Stimulated activated naive CD4-positive, alpha-beta T cell (primary cell): ENCODE results near the gene PPY.
"Not testable (repeated sequence)": the region's sequence is repeated elsewhere in the genome, so short reads cannot be mapped to it uniquely, and the experiment has no call there.

ENCODE experiments used
- DNase-seq, 6 experiments: peaks; one replicate each; lab custom pipeline; 2025; lab: John Stamatoyannopoulos, UW

Gene PPY

DNA sequence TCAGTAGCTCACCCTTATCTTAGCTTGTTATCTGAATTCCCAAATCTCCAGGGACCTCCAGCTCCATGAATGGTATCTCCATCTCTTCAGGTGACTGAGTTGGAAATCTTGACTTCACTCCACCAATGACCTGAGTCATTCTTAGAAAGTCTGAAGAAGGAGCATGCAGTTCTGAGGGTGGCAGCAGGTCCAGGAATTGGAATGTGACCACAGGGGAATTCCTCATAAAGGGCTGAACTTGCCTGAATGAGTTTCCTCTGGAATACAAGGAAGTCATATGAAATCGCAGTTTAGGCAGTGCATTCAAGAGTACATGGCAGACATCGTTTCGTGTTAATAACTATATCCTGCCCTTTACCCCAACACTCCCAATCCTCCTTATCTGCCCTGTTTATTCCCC lies 24.0 kb upstream of the PPY start:
- no peak for DNase-seq

DNA sequence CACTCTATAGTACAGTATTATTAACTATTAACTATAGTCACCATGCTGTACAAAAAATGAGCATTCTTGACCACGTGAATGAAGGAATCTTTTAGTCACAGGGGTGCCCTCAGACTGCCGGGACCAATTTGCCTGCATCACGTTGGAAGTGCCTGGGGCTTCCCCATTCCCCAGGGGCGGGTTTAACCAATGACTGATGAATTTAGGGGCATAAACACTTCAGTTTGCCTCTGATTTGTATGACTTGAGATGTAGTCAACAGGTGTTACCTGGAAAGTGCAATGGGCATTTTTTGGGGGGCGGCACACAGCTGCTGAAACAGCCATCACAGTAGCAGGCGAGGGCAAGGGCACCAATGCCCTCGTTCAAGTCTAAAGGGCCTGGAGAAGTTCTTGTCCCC lies 20.2 kb upstream of the PPY start:
- no peak for DNase-seq

DNA sequence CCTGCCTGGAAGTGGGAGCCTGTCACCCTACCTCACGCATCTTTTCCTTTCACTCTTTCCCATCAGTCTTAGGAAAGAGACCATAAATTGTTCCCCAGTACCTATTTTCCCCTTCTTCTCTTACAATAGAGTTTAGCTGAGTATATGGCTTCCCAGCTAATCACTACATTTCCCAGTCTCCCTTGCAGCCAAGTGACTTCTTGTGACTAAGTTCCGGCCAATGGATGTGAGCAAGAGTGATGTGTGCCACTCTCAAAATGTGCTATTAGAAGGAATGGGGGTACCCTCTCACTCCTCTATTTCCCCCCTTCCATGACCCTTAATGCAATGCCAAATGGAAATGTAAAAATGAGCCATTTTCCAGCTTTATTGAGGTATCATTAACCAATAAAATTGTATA lies 19.7 kb upstream of the PPY start:
- no peak for DNase-seq

DNA sequence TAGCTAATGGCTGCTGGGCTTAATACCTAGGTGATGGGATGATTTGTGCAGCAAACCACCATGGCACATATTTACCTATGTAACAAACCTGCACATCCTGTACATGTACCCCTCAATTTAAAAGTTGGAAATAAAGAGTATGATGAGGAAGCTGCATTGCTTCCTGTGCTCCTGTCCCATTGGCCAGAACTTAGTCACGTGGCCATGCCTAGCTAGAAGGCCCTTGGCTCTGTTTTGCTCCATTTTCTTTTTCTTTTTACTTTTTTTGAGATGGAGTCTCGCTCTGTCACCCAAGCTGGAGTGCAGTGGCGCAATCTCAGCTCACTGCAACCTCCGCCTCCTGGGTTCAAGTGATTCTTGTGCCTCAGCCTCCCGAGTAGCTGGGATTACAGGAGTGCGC lies 19.0 kb upstream of the PPY start:
- not testable (repeated sequence) for DNase-seq

DNA sequence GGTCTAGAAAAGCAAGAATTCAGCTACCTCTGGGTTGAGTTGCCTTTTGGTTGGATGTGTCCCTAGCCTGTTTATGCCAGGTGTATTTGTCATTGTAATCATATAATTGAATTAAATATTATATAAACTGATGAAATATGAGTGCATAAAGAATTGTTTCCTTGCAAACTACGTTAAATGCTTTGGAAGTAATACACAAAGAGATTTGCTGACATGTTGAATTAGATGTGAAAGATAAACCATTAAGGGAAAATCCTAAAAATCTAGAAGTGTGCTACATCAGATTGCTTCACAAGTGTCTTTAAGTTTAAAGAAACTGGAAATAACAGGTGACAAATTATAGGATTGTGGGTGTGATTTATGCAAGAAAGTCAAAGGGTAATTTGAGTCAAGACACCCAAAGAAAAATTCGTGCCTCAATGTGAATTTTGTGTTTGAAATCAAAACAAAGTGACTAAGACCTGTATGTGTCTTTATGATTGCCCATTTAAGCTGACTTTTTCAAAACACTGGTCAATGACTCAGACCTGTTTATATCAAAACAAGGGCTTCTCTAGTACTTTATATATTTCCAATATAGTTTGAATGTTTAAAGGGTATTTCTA lies 16.6 kb upstream of the PPY start:
- no peak for DNase-seq

DNA sequence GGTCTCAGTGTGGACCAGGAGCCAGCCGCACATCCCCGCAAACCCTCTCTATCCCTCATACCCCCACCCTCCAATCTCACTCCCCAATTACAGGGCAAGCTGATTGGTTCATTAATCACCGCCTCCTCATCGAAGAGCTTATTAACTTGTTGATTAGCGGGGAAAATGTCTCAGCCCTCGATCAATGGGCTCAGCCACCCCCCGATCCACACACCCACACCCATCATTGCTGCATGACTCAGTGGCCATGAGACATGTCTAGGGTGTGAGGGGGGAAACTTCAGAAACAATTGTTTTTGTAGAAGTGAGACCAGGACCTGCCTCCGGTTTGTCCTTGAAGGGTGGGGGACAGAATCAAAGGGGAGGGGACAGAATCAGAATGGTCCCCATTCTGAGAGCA lies 13.9 kb upstream of the PPY start:
- no peak for DNase-seq

DNA sequence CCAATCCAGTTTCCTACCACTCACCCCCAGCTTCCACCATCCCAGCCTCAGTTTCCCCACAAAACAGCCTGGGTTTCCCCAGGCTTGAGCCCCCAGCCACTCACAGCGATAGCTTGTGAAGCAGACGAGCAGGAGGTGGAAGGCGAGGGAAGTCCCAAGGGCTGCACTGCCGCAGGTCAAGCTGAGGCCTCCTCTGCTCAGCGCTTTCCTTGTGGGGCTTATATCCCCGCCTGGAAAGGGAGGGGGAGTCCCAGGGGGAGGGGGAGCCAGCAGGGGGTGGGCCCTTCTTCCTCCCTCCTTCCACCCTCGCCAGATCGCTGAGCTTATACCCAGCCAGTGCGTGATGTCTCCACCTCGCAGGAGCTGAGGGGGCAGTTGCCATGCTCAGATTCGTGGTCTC lies 11.5 kb upstream of the PPY start, which contains the start of gene PYY:
Gene PYY, minus strand, starts transcription at position 195 of the 400 bp plus-strand sequence. CDS start 457 bp downstream, outside the sequence.
- no peak for DNase-seq

DNA sequence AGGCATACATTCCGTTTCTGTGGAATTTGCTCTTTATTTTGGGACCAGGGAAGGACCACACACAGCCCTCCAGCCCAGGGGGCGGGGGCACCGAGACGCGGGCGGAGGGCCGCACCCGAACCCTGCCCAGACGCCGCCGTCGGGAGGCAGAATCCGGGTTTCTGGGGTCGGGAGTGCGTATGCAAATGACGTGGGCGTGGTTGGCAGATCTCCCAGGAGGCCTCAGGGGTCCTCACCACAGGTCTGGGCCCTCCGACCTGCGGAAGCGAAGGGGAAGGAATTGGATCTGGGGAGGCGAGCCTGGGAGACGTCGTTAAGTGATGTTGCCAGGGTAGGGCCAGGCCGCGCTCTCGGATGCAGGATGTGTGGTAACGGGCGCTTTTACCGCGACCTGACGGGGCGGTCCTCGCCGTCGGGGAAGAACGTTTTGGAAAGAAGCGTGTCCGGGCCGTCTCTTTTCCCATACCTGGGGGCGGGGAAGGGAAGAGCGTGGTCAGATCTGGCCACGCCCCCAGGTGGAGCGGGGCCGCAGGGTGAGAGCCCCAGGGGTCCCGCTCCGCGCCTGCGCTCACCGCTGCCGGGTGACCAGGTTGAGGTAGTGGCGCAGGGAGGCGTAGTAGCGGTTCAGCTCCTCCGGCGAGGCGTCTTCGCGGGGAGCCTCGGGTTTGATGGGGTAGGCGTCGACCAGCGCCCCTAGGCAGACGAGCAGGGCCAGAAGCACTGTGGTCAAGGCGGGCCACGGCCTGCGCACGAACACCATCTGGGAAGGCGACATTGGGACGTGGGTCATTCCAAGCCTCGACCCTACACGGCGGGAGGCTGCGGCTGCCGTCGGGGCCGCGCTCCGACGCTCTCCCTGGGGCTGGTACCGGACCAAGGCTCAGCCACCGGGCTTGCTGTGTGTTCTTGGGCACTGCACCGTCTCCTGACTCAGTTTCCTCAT lies 10.7 kb upstream of the PPY start:
- no peak for DNase-seq

DNA sequence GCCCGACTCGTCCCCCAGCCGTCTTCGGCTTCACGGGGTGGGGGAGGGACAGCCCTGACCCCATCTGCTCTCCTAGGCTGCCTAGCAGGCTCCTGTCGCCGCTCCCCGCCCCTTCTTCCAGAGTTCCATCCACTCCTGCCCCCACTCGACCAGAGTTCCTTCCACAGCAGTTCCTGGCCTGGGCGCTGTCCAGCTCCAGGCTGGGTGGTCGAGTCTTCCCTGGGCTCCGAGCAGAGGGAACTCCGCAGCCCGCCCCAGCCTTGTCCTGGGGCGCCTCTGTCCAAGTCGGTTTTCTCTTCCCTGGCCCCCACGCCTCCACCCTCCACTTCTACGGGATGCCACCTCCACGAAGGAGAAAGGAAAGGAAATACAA lies 10.1 kb upstream of the PPY start:
- no peak for DNase-seq

DNA sequence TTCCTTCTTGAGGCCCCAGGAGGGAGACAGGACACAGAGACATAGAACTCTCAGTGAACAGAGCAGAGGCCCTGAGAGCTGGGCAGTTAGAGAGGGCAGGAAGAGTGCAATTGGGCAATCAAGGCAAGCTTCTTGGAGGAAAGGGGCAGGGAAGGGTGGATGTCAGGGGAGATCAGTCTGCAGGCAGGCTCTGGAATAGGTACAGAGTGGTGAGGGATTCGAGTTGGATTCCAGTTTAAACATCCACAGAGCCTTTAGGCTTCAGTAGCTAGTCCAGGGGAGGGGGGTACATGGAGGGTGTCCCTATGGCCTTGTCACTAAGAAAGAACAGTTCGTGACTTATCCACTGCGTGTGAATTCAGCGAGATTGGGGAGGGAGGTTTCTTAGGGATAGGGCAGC lies 9.5 kb upstream of the PPY start:
- DNase-seq = no peak

DNA sequence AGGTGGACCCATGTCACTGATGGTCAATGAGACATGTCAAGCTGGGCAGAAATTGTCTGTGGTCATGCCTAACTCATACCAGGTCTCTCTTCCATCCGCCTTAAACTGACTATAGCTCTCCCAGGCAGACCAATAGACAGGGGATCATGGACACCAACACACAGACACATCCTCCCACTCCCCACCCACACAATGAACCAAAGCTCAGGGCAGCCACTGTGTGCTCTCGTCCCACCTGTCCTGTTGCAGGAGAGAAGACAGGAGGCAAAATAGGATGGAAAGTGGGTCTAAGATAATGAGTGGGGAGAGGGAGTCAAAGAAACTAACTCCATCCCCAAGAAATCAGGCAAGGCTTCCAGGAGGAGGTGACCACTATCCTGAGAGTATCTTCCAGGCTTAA lies 8.3 kb upstream of the PPY start:
- DNase-seq = no peak

DNA sequence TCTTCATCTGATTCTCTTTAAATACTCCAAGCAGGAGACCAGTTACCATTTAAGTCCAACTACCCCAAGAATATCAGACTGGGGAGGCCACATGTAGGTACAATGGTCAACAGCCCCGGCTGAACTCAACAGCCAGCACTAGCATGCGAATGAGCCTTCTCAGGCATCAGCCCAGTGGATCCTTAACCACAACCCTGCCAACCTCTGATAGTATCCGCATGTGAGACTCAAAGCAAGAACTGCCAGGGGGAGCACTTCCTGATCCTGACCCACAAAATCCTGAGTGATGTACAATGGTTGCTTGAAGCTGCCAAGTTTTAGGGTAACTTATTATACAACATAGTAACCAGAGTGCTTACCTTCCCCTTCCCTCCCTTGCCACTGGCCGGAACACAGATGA lies 7.5 kb upstream of the PPY start:
- no peak for DNase-seq

DNA sequence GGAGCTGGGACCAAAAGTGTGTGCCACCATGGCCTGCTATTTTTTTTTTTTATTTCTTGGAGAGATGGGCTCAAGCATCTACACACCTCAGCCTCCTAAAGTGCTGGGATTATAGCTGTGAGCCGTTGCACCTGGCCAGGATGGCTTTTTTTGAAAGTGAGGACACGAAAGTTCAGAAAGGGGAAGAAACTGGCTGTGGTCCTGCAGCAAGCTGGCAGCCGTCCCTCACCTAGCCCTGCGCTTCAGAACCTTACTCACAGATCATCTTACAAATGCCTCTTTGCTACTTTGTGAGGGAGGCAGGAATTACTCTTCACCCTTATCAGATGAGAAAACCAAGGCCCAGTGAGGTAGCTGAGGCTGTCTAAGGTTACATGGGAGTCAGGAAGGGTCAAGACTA lies 4.5 kb upstream of the PPY start:
- no peak for DNase-seq

DNA sequence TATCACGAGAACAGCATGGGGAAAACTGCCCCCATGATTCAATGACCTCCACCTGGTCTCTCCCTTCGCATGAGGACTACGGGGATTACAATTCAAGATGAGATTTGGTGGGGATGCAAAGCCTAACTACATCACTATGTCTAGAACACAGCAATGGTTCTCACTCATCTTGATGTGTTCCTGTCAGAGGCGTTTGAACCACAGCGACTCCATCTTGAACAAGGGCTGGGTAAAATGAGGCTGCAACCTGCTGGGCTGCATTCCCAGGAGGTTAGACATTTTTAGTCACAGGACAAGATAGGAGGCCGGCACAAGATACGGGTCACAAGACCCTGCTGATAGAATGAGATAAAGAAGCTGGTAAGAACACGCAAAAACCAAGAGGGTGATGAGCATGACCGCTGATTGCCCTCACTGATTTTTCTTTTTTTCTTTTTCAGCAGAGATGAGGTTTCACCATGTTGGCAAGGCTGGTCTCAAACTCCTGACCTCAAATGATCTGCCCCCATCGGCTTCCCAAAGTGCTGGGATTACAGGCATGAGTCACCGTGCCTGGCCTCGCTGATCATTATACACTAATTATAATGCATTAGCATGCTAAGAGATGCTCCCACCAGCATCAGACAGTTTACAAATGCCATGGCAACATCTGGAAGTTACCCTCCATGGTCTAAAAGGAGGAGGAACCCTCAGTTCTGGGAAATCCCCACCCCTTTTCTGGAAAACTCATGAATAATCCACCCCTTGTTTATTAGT lies 3.0 kb upstream of the PPY start:
- no peak for DNase-seq

DNA sequence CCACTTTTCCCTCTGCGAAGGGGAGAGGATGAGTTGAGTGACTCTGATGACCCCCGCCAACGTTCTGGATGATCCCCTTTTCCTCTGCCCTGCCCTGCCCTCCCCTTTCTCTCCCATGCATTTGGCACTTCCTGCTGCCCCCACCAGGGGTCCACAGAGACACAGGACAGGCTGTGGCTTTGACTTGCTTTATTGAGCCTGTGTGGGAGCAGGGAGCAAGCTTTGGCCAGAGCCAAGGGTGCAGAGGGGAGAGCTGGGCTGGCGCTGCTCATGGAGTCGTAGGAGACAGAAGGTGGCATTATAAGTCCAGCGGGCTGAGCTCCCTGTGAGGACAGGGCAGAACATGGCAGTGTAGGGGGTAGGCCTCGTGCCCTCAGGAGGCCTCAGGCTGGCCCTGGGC lies 1.6 kb downstream of the PPY start:
- no peak for DNase-seq

DNA sequence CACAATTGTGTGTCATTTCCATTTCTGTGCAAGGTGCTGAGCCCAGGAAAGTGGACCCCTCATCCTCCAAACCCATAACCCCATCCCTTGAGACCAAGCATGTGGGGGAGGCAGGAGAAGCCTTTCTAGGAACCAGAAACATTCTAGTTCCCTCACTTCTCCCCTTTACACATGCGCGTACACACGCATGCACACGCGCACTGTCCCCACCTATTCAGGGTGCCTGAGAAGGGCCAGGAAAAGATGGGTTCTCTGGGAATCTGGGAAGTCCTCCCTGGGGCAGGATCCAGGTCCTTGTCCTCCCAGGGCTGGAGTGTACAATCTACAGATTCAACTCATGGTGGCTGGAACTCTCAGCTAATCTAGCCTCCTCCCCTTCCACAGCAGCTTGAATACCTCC lies 2.4 kb downstream of the PPY start:
- no peak for DNase-seq

DNA sequence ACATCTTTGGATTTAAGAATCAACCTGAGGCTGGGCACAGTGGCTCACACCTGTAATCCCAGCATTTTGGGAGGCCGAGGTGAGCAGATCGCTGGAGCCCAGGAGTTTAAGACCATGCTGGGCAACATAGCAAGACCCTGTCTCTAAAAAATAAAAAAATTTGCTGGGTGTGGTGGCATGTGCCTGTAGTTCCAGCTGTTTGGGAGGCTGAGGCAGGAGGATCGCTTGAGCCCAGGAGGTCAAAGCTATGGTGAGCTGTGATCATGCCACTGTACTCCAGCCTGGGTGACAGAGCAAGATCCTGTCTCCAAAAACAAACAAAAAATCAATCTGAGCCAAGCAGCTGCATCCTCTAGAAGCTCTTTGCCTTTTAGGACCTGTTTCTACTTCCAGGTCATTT lies 2.8 kb downstream of the PPY start:
- not testable (repeated sequence) for DNase-seq

DNA sequence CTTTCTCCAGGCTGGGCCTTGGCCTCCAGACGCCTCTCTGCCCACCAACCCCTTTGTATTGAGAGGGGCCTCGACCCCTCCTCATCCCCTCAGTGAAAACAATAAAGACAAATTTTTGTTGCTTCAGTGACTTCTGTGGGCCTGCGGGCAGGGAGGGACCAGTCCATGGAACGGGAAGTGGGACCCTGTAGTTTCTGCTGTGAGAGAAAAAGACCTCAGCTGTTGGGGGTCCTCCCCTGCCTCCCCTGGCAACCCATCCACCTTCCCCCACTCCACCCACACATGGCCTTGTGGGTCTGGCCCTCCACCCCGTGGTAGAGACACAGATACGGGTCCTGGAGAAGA lies 3.5 kb downstream of the PPY start:
- DNase-seq = no peak

DNA sequence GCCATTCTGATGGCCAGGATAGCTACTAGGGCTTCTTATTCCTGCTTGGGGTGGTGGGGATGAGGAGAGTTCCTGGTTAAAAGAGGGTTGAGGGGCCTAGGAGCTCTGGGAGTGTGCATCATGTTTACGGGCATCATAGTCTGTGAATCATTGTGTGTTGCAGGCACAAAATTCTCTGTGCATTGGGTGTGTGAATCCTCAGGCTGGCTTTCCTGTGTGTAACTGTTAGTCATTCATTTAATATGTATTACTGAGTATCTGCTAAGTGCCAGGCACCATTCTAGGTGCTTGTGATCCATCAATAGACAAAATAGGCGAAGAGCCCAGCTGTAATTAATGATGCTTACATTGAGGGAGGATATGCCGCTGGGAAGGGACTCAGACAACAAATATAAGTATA lies 5.8 kb downstream of the PPY start:
- no peak for DNase-seq

DNA sequence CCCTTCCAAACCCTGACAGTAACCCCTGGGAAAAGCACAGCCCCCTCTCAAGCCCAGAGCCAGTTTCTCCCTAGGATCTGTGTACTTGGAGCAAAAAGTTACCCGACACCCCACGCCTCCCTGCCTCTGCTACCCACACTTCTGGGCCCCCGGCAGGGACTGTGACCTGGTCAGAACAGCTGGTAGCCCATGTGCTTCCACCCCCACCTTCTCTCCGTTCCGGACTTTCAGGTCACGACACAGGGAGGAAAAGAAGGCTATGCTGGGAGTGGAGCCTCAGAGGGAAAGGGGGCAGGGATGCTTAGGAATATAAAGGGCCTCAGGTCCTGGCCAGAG lies 6.4 kb downstream of the PPY start:
- no peak for DNase-seq

DNA sequence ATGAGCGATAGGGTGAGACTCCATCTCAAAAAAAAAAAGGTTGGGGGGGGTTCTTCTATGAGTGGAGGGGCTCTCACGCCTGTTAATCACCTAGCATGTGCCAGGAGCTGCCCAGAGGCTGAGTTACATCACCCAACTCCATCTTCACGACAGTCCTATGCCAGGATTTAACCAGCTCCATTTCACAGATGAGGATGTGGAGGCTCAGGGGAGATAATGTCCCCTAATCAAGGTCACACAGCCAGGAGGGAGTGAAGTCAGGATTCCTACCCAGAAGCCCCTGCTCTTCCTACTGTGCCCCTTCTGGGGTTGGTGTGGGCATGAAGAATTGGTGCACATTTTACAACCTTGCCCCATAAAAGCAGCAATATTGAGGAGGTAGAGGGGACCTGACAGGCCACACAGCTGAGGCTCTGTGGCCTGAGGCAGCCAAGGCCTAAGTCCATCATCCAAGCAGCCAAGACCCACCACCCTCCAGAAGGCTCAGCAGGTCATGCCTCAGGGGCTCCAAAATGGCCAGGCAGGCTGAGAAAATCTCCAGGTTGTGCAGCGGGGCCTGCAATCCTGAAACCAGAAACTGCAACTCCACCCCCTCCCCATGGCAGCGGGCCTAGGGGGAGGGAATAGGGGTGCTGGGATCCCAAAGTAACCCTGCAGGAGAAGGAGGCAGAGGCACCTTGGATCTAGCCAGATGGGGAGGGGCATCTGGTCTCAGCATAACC lies 6.9 kb downstream of the PPY start:
- DNase-seq = no peak

DNA sequence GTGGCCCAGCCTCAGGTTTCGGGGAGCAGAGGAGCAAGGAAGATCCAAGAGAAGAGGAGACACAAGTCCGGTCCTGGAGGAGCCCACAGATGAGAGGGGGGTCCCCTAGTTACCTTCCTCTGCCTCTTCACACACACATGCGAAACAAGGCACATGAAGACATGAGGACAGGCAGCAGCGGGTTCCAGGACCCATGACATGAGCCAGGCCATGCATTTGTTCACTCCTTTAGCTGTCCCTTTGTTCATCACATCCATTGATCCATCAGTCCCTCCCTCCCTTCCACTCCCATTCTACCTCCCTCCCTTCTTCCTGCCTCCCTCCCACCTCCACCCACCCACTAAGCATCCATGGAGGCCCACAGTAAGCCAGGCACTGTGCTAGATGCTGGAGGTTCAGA lies 9.4 kb downstream of the PPY start:
- no peak for DNase-seq

DNA sequence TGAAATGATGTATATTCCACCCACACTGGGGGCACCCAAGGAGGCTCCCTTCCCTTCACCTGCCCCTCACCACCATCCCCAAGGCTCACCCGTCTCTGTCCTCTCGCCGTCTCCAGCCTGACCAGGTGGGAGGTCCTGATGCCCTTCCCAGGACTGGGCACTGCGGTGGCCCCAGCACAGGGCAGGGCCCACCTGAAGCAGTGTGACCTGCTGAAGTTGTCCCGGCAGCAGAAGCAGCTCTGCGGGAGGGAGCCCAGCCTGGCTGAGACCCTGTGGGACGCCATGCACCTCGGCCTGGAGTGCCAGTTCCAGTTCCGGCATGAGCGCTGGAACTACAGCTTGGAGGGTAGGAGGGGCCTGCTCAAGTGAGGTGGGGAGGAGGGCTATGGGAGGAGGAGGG lies 9.9 kb downstream of the PPY start:
- DNase-seq = no peak
